SKM-1 treated with dmso at 0.1 percent for 144 hours (cell line): ENCODE results near the gene LGALS1.
"Not testable (repeated sequence)": the region's sequence is repeated elsewhere in the genome, so short reads cannot be mapped to it uniquely, and the experiment has no call there.

ENCODE experiments used
- DNase-seq: peaks from one replicate; lab custom pipeline; 2025; ENCODE audit not compliant: unreplicated experiment; lab: John Stamatoyannopoulos, UW

Gene LGALS1

DNA sequence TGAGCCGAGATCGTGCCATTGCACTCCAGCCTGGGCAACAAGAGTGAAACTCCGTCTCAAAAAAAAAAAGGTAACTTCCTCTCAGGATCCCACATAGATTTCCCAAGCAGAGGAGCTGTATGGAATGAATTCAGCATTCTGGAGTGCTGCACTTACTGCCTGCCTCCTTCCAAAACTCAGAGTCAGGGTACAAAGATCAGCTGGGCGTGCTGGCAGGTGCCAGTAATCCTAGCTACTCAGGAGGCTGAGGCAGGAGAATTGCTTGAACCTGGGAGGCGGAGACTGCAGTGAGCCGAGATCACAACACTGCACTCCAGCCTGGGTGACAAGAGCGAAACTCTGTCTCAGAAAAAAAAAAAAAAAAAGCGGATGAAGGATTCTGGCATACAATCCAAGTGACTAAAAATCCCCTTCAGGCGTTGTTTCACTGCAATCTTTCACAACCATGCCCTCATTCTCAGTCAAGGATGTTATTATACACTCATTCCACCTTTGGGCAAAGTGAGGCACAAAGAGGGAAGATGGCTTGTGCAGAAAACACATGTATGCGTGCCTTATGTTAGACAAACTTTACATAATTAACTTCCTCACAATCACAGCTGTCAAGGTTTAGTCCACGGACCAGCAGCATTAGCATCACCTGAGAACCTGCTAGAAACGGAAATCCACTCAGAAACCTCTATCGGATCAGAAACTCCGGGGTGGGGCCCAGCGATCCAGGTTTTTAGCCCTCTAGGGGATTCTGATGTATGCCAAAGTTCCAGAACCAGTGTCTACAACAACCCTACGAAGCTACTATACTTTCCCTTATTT is 9.6 kb downstream of the LGALS1 start:
- no peak for DNase-seq

DNA sequence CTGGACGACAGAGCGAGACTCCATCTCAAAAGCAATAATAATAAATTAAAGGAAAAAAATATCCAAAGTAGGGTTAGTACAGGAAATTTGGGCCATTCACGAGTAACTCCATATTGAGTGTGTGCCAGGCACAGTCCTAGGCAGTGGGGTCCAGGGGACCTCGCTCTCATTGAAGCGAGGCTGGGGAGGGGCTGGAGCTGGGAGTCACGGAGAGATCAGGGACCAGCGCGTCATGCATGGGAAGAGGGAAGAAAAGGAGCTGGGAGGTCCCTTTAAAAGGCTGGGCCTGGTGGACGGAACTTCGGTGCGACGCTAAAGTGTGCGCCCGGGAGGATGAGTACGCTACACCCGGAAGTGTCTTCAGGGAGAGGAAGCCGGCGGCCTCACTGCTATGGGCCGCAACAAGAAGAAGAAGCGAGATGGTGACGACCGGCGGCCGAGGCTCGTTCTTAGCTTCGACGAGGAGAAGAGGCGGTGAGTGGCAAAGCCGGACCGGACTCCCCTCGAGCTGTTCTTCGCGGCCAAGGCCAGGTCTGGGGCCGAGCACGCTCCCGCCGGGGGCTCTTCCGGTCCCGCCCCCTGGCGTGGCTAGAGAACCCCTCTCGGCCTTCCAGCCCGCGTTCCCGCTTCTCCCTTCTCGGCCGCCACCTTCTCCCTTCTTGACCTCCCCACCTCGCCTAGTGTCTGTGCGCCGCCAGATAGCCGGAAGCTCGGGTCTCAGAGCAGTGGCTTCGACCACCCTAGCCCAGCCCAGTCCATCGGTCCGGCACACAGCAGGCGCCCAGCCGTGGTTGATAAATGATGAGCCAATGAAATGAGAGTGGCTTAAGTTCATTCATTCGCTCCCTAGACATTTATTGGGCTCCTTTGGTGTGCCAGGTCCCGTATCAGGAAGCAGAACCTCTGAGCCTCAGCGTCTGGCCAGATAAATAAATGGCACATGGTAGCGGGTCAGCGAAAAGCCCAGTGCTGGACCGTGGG is 10.9 kb downstream of the LGALS1 start, which contains the start of gene NOL12:
TSS of gene NOL12 (plus strand) at position 342 of the 981 bp plus-strand sequence. CDS start at position 392, 50 bp downstream.
- peak; percentile 89 for DNase-seq

DNA sequence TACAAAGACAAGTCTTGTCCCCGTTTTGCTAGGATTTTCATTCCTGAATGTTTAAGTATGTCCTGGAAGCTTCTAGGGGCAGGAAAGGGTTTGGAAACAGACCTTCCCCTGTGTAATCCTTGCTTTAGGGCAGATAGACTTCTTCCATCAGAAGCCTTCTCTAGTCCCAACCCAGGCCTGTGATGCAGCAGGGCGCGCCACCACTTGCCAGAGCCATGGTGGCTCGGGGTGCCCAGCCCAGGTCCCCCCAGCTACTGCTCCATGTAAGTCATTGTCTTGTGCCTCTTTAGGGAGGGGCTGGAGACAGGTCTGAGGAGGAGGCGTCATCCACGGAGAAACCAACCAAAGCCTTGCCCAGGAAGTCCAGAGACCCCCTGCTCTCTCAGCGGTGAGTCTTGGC is 15.0 kb downstream of the LGALS1 start:
- DNase-seq: no peak

DNA sequence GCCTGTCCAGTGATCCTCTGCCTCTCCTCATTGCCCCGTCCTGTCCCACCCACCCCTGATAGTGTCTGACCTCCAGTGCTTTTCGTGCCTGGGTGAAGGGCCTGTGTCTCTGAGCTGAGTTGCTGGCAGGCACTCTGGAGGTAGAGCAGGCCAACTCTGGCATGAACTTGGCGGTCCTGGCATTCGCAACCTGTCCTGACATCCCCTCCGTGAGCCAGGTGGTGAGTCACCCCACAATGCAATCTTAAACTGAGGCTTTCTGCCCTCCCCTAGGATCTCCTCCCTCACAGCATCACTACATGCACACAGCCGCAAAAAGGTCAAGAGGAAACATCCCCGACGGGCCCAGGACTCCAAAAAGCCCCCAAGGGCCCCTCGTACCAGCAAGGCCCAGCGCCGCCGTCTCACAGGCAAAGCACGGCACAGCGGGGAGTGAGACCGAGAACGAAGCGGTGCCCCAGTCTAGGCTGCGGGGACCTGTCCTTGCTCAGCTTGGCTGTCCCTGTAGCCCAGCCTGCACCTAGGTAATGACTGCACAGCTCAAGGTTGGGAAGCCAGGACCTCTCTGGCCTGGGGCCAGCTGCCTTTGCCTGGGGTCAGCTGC is 15.6 kb downstream of the LGALS1 start:
- no peak for DNase-seq

DNA sequence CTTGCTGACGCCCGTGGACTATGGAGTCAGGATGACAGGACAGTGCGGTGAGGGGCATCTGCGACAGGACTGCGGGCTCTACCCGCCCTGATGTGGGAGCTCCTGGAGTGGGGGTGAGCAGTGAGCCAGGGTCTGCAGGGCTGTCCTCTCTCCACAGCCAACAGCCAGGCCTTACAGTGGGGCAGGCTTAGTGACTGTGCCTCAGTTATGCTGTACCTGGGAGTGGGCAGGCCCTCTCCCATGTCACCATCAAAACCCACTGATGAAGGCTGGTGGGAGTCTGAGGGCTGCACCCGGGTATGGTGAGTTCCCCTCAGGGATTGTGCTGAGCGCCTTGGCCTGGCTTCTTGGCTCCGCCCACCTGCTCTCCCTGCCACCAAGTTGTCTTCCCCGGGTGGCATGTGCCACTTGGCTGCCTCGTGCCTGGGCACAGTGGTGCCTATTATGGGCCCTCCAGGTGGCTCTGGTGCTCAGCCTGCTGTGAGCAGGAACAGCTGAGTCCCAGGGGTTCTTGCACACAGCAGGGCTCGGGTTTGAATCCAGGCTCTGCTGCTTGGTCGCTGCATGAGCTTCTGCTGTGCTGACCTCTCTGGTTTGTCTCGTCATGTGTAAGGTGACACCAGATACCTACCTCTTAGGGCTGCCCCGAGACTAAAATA is 17.3 kb downstream of the LGALS1 start:
- DNase-seq: no peak

DNA sequence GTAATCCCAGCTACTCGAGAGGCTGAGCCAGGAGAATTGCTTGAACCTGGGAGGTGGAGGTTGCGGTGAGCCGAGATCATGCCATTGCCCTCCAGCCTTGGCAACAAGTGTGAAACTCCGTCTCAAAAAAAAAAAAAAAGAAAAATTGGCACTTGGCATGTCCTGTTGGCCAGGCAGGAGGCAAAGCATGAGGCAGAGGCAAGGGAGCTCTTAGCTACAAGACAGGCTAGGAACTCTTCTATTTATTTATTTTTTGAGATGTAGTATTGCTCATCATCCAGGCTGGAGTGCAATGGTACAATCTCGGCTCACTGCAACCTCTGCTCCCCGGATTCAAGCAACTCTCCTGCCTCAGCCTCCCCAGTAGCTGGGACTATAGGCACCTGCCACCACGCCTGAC is 18.7 kb downstream of the LGALS1 start:
- DNase-seq: not testable (repeated sequence)

DNA sequence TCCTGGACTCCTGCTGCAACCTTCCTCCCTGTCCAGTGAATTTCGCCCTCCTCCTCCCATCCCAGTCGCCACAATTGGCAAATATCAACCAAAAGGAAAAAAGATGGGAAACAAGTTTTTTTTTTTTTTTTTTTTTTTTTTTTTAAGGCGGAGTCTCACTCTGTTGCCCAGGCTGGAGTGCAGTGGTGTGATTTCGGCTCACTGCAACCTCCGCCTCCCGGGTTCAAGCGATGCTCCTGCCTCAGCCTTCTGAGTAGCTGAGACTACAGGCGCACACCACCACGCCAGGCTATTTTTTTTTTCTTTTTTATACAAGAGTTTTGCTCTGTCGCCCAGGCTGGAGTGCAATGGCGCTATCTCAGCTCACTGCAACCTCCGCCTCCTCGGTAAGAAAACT is 20.8 kb downstream of the LGALS1 start:
- DNase-seq: not testable (repeated sequence)

DNA sequence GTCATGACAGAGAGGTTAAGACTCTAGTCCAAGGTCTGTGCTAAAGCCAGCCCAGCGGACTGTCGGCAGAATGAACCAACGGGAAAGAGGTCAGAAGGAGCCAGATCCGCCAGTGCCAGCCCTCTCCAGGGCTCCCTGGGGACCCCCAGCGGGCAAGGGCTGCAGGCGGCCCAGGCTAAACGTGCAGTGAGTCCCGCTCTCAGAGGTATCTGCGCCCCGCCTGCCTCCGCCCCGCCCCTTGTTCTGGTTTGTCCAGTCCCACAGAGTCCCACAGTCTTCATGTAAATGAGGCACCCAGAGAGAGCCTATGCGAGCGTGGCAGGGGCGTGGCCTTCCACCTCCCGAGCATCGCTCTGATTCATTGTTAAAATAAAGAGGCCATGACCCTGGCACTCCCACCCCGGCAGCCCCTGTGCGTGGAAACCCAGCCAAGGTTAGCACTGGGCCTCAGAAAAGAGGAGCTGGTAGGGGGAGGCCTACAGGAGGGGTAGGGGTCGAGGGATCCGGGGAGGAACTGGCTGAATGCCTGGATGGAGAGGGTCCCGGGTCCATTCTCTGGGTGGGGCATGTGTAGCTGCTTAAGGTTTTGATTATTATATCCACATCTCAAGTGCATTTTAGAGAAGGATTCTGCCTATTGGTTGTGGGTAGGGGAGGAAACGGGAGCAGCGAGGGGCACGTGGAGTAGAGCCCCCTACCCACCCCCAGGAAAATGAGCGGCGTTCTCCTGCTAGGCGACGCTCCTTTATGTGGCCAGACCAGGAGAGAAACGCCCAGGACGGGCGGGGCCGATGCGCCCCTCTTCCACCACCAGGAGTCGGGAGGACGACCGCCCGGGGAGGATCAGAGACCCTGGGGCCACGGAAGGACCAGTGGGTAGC is 21.5 kb downstream of the LGALS1 start, which contains the start of gene TRIOBP:
TSS of gene TRIOBP (plus strand) at position 392 of the 881 bp plus-strand sequence. CDS start 4,318 bp downstream, outside the sequence.
- no peak for DNase-seq

DNA sequence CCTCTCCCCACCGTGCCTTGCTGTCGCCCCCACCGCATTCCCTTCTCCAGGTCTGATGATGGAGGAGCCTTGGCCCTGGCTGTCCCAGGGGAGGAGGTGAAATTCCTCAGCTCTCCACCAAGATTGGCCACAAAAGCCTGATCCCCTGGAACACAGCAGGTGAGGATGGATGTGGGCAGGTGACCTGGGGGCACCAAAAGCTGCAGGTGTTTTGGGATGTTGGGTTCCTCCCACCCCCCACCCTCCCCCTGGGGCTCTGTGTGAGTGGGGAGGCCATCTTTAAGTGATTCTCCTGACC is 22.1 kb downstream of the LGALS1 start:
- no peak for DNase-seq

DNA sequence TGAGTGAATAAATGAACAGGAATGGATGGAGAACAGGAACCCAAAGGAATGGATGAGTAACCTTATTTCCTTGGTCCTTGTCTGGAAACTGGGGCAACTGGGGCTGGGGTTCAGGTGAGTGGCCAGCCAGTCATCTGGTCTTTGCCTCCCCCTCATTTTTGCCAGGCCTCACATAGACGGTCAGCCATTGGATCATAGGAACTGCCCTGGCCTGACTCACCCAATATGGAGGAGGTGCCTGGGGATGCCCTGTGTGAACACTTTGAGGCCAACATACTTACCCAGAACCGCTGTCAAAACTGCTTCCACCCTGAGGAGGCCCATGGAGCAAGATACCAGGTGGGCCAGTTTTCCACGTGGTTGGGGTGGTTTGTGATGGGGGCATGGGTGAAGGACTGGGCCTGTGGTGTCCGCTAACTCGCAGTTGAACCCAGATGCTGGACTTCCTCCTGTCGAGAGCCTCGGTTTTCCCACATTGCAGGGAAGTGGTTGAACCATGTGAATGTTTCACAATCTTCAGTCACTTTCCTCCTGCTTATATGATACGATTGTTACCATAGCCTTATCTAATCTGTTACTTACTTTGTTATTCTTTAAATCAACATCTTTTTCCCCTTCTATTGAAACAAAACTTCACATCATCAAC is 25.8 kb downstream of the LGALS1 start:
- peak; percentile 66 for DNase-seq

DNA sequence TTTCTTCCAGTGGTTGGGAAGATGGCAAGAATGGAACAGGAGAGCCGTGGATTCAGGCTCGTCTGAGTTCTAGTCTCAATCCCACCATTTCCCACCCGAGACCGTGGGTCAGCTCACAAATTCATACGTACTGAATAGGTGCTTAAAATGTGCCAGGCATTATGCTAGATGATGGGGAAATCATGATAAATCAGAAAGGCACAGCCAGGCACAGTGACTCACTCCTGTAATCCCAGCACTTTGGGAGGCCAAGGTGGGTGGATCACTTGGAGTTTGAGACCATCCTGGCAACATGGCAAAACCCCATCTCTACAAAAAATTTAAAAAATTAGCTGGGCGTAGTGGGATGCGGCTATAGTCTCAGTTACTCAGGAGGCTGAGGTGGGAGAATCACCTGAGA is 28.5 kb downstream of the LGALS1 start:
- no peak for DNase-seq

DNA sequence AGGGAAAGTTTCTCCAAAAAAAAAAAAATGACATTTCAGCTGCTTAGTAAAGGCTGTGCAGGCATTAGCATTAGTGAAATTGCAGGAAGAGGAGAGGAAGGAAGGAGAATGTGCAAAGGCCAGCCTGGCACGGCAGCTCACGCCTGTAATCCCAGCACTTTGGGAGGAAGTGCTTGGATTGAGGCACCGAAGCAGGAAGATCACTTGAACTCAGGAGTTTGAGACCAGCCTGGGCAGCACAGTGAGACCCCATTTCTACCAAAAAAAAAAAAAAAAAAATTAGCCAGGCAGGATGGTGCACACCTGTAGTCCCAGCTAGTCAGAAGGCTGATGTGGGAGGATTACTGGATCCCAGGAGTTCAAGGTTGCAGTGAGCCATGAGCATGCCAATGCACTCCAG is 29.2 kb downstream of the LGALS1 start:
- DNase-seq: no peak

DNA sequence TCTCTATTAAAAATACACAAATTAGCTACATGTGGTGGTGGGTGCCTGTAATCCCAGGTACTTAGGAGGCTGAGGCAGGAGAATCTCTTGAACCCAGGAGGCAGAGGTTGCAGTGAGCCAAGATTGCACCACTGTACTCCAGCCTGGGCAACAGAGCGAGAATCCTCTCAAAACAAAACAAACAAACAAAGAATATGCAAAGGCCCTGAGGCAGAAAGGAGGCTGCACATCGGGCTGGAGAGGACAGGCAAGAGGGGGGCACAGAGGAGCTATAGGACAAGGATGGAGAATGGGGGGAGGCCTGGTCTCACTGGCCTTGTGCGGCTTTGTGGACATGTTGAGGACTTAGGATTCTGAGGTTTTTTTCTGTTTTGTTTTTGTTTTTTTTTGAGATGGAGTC is 29.8 kb downstream of the LGALS1 start:
- no peak for DNase-seq

DNA sequence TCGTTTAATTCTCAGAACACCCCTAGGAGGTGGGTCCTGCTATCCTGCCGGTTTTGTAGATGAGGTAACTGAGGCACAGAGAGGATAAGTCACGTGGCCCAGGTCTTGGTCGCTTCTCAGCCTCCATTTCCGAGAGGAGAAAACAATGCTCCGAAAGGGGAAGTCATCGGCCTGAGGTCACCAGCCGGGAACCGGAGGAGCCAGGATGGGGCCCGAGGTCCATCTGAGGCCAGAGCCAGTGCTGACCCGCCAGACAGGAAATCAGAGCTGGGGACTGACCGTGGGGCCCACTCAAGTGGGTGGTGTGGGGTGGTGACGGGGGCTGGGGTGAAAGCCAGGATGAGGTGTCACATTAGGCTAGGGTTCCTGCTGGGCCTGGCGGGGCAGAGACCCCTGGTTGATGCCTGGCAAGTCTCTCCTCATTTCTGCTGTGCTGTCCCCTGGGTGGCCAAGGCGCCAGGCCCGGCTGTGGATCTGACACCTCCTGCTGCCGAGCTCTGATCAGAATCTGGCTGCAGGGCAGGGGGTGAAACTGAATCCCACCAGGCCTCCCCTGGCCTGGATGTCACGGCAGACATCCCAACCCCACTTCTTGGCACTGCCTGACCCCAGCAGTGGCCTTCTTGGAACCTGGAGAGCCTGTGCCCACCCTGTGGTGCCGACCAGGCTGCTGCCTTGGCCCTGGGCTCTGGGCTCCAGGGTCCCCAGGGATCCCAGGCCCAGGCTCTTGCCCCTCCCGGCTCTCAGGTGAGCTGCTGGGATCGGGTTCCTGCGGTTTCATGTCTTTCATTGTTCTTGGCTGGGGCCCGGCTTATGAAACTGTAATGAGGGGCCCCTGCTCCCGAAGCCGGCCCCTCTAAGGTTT is 33.4 kb downstream of the LGALS1 start:
- no peak for DNase-seq

DNA sequence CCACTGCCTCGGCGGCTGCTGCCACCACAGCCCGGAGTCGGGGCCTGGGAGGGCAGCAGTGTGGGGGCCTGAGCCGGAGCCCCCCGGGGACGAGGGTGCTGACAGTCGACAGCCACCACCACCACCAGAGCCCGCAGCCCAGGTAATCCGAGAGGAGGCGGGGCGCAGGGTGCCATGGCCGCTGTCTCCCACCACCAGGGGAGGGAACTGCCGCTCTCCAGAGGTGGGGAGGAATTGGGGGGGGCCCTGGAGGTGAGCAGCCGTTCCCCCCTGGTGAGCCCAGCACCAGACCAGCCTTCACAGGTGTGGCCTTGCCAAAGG is 34.0 kb downstream of the LGALS1 start:
- no peak for DNase-seq

DNA sequence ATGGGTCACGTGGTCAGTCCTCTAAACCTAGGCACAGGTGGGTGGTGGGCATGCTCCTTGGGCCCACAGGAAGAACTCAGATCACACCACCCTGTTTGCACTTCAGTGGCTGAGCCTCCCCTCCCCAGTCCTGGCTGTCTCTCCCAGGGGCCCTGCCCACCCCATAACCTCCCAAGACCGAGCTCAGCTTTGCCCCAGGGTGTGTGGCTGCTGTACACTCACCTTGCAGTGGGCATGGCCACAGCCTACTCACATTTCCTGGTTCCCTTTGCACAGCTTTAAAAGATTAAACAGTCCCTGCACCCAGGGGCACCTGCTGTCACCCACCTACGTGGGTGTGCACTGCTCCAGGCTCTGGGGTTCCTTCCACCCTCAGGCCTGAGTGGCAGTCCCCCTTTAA is 35.2 kb downstream of the LGALS1 start:
- DNase-seq: no peak

DNA sequence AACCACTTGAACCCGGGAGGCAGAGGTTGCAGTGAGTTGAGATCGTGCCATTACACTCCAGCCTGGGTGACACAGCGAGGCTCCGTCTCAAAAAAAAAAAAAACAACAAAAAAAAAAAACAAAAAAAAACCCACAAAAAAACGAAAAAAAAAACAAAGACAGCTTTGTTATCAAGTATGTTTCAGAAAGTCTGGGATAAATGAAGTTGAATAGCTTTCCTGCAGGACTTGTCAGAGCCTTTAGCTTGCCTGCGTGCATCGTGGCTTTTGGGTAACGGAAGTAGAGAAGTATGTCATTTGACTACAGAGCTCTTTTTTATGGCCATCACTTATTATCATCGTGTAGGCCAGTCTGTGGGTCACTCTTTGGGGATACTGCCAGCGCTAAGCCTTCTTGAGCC is 36.1 kb downstream of the LGALS1 start:
- DNase-seq: no peak

DNA sequence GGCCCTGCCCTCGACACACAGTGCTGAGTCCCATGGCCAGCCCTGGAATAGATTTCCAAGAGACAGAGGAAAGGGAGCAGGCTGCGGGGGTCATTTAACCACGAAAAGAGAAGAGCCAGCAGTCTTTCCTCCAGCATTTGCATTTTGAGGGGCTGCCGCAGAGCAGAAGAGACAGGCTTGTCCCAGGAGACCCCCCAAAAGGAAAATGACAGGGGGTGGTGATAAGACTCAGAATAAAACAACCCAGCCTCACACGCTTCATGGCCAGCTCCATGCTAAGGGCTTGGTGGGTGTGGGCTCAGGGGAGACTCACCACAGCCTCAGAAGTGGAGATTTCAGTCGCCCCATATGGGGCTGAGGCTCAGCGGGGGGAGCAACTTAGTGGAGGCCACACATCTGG is 38.3 kb downstream of the LGALS1 start:
- no peak for DNase-seq

DNA sequence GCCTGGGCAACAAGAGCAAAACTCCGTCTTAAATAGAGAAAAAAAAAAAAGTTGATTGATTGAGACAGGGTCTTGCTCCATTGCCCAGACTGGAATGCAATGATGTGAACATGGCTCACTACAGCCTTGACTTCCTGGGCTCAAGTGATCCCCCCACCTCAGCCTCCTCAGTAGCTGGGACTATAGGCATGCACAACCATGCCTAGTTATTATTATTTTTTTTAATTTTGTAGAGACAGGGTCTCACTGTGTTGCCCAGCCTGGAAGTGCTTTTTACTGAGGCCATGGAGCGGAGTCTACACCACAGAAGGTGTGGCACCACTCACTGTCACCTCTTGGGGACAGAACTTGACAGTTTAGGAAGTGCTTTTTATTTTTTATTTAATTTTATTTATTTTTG is 39.2 kb downstream of the LGALS1 start:
- no peak for DNase-seq
